ENCODE results near the gene GPATCH1. TPM values are rescaled to one million over a fixed set of nuclear protein-coding genes. Genes with fewer than 3 reads are reported as not detected.

GPATCH1 gene
- total and polyA plus RNA-seq, 2 of the 8 experiments (the other 6 are each of a cell fraction or from before 2014, with no cell fraction given), result 4.3 to 8.2 TPM

- TF ChIP-seq KDM4A (IDR thresholded peaks at IDR 0.05; ENCODE audit: low read depth, low read length, severe bottlenecking) (no peak), GTF2F1 (IDR thresholded peaks at IDR 0.05; ENCODE audit: borderline replicate concordance, low read depth, low read length) (no peak)
Measured at GRCh38 chr19:33062902-33063301, 18.1 kb upstream of the GPATCH1 start (continued).
